HUDEP-2 (cell line): ENCODE data around the gene GDF10.

Experiments
- DNase-seq, 76 experiments: peaks; one replicate each; lab custom pipeline; 2025; ENCODE audit not compliant: unreplicated experiment in 76 of 76; lab: John Stamatoyannopoulos, UW

GDF10 gene

GRCh38 chr10:47268696-47269095, 31.3 kb upstream of the GDF10 start:
- no peak for DNase-seq

GRCh38 chr10:47269294-47269693, 30.7 kb upstream of the GDF10 start:
- DNase-seq = no peak

DNA sequence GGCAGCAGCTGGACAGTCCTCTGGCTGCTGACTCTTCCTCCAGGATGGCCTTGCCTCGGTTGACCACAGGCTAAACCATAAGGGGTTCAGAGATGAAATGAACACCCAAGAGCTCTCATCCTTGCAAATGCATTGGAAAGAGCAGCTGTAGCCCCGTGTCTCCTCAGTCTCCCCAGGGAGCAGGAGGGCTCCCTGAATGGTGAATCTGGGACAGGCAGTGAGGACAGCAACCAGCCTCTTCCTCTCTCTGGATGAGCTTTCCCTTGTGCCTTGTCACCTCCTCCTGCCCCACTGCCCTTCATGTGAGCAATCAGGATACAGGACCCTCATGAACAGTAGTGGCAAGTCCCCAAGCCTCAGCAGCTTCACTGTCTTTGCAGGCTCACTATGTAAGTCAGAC, 23.9 kb upstream of the GDF10 start:
- no peak for DNase-seq

- DNase-seq = no peak
Measured at GRCh38 chr10:47276576-47277351, 23.2 kb upstream of the GDF10 start.

DNA sequence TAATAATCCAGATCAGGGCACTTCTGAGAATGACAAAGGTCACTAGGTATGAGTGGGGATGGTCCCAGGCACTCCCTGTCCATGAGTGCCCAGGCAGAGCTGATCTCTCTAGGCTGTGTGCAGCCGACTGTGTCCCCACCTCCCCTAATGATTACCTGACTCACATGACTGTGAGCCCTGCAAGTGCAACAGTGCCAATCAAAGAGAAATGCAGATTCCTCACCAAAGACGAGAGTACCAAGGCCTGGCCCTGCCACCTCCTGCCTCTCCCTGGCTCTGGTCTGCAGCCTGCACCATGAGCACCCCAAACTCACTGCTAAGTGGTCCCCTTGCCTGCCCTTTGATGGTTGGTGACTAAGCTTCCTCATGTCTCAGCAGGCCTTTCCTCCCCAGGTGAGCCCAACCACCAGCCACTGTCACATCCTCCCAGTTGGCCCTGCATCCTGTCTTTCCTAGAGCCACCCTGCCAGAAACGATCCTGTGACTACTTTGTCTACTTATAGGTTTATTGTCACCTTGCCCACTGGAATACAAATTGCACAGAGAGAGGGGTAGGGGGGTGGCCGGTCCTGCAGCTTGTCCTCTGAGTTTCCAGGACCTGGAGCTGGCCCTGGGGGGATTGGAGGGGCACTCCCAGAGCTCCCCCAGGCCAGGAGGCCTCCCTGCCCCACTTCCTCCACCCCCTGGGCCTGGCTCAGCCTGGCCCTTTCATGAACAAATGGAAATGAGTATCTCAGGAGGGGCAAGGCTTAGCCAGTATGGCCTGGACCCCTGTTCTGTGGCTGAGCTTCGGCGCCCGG, 22.4 kb upstream of the GDF10 start:
- DNase-seq = no peak

- no peak for DNase-seq
Measured at GRCh38 chr10:47278152-47278473, 21.9 kb upstream of the GDF10 start.

DNA sequence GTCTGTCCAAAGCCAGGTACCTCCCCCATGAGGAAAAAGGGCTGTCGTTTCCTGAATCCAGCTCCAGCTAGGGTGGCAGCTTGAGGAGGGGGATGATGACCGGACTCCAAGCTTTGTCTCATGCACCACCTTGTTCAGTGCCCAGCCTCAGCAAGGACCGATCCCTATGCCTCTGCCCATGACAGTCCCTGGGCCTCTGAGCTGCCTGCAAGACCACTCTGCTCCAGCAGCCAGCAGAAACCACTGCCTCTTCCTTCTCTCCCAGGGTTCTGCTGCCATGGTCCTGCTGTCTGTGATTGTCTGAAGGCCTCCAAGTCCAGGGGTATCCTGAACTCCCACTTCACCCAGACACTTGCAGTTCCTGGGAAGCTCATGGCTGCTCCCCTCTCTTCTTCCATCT, 21.3 kb upstream of the GDF10 start:
- no peak for DNase-seq

DNA sequence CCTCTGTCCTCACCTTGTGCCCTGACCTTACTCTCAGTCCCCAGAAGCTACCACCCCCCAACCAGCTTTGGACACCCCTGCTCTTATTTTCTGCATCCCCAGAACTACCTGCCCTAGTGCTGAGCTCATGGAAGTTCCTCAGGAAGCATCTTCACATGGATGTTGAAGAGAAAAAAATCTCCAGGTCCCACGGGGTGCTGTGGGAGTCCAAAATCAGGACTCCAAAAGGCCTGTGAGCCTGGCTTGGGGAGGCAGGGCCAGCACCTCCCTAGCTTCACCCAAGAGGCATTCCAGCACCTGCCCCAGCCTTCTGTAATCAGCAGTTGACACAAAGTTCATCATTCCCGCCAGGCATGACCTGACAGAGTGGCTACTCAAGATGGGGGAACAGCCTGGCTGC, 20.7 kb upstream of the GDF10 start:
- DNase-seq = no peak

DNA sequence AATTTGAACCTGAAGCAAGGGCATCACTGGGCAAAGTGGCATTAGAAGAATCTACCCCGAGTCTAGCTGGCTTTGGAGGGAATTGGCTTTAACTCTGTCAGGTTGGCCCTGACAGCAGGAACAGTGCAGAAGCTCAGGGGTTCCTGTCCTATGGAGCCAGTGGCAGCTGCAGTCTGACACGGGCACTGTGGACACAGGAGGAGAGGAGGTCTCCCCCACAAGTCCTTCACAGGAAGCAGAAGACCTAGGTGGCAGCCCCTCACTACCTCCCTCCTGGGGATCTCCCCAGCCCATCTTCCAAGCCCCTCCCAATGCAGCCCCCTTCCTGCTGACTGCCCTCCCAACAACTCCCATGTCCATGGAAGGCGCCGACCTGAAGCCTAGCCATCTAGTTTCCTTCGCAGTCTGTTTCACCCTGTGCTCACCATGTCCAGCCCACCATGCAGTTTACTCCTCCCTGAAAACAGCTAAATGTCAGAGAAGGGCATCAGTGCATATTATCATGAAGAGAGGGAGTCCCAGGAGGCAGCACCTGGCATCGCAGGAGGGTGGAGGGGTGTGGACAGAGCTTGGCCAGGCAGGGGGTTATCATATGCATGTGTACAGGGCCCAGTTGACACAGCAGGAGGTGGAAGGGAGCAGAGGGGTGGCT, 17.9 kb upstream of the GDF10 start:
- DNase-seq = no peak

DNA sequence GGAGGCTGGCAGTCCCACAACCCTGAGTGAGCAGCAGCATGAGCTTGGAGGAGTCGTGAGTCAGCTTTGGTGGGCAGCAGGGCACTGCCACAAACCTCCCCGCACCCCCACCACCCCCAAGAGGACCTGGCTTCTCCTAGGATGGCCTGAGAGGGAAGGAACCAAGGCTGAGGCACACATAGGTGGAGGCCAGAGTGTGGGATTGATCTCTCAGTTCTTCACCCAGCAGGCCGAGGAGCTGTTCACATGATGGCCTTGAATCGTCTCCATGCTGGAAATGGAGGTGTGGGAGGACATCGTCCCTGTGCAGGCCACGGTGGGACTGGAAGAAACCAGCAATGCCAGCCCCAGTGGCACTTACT, 17.4 kb upstream of the GDF10 start:
- no peak for DNase-seq

DNA sequence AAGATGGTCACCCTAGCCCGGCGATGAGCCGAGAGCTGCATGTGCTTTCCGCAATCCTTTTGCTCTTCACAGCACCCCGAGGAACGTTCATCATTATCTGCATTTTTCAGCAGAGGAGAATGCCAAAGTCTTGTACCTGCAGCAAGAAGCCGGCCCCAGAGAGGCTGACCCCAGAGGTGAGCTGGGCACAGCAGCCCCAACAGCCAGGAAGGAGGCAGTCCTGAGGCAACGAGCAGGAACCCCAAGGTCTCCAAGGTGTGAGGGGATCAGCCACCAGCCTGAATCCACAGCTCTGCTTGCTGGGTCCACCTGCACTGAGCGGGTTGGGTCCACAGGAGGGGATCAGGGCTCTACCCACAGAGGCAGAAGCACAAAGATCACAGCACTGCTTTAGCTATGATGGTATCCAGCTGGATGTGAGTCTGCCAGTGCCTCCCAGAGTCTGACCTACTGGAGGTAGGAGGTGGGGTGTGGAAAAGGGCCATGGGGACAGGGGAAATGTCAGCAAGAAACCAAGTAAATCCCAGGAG, 16.8 kb upstream of the GDF10 start:
- DNase-seq = no peak

DNA sequence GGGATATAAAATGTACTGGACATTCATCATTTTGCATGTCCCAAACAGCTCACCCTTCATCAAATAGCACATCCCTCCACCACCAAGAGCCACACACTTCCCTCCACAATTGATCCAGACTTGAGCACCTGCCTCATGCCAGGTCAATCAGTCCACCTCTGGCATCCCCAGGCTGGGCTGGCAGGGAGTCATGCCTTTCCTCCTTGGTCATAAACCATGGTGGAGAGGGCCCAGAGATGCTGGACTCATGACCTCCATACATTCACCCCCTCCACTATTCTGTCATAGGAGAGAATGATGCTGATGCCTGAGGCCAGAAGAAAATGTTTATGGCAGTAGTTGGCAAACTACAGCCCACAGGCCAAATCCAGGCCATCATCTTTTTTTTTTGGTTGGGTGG, 16.1 kb upstream of the GDF10 start:
- DNase-seq = no peak

- DNase-seq = no peak
Measured at GRCh38 chr10:47285381-47286115, 14.4 kb upstream of the GDF10 start.

- DNase-seq = no peak
Measured at GRCh38 chr10:47286116-47286505, 13.9 kb upstream of the GDF10 start.

DNA sequence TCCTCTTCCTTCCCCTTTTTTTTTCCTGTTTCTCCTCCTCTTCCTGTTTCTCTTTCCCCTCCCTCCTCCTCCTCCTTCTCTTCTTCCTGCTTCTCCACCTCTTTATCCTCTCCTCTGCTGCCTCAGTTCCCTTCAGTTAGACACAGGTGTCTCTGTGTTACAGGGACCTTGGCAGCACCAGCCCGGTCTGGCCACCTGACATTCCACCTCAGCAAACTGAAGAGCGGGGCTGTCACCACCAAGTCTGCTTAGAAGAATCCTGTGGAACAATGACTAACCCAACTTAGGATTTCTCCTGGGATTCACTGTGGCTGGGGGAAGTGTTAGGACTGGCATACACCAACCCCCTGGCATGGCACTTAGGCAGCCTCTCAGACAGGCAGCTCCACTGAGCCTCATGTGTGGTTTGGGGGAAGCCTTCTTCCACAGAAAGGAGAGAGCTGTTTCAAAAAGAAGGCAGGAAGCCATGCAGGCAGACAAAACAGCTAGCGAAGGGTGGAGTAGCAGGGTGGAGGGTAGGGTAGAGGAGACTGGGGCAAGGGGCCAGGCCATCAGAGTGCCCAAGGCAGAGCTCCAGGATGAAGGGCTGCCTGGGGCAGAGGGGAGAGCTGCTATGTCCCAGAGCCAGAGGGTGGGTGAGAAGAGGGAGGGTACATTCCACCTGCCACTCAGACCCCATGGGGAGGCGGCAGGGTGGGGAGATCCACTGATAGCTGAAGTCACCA, 13.2 kb upstream of the GDF10 start:
- no peak for DNase-seq

GRCh38 chr10:47287365-47287802, 12.6 kb upstream of the GDF10 start:
- no peak for DNase-seq

- DNase-seq = no peak
Measured at GRCh38 chr10:47287805-47288204, 12.2 kb upstream of the GDF10 start.

GRCh38 chr10:47288236-47288635, 11.8 kb upstream of the GDF10 start:
- DNase-seq = no peak

GRCh38 chr10:47288916-47289495, 11.0 kb upstream of the GDF10 start:
- DNase-seq = no peak

DNA sequence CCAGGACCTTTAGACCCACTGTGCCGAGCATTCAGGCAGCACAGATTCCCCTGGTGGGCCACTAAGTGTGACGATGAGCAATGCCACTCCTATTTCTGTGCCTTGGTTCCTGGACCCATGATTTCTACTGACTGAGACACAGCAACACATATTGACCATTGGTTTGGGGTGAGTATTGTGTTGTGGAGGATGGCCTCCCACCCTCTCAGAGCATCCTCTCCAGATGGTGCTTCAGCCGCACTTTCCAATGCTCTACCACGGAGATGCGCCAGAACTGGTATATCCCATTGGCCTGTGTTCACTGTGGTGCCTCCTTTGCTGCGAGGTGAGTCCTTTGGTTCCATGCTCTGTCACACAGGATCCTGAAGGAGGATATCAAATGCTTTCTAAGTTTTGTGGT, 10.1 kb upstream of the GDF10 start:
- DNase-seq = no peak
